ENCODE results near the gene SMCO3. TPM values are rescaled to one million over a fixed set of nuclear protein-coding genes. Genes with fewer than 3 reads are reported as not detected.

Gene SMCO3
- total RNA-seq, 1 experiment from 2014 or later, result not detected

DNA sequence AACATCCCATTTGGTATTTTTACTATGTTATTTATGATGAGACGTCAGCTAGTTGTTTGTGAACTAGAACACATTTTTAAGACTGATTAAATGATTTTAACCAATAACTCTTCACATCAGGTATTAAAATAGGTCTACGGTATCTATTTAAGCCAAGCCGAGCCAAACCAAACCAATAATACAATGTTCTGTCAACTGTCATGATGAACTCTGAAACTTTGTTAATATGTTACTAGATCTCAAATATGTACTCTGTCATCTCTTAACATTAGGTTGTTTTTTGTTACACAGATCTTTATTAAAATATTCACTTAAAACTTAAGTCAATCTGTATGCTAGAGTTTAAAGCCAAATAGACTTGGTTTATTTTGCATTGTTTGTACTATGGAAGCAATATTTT, 28.3 kb upstream of the SMCO3 start (continued):
- TF ChIP-seq, protein P1, sequence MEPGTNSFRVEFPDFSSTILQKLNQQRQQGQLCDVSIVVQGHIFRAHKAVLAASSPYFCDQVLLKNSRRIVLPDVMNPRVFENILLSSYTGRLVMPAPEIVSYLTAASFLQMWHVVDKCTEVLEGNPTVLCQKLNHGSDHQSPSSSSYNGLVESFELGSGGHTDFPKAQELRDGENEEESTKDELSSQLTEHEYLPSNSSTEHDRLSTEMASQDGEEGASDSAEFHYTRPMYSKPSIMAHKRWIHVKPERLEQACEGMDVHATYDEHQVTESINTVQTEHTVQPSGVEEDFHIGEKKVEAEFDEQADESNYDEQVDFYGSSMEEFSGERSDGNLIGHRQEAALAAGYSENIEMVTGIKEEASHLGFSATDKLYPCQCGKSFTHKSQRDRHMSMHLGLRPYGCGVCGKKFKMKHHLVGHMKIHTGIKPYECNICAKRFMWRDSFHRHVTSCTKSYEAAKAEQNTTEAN (CRISPR knock-in tag; IDR thresholded peaks at IDR 0.05), result no peak
- TF ChIP-seq, protein P2, sequence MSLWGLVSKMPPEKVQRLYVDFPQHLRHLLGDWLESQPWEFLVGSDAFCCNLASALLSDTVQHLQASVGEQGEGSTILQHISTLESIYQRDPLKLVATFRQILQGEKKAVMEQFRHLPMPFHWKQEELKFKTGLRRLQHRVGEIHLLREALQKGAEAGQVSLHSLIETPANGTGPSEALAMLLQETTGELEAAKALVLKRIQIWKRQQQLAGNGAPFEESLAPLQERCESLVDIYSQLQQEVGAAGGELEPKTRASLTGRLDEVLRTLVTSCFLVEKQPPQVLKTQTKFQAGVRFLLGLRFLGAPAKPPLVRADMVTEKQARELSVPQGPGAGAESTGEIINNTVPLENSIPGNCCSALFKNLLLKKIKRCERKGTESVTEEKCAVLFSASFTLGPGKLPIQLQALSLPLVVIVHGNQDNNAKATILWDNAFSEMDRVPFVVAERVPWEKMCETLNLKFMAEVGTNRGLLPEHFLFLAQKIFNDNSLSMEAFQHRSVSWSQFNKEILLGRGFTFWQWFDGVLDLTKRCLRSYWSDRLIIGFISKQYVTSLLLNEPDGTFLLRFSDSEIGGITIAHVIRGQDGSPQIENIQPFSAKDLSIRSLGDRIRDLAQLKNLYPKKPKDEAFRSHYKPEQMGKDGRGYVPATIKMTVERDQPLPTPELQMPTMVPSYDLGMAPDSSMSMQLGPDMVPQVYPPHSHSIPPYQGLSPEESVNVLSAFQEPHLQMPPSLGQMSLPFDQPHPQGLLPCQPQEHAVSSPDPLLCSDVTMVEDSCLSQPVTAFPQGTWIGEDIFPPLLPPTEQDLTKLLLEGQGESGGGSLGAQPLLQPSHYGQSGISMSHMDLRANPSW (CRISPR knock-in tag; conservative IDR thresholded peaks at IDR 0.05; ENCODE audit: low read depth), result no peak
- TF ChIP-seq PRRX2 (CRISPR knock-in tag; IDR thresholded peaks at IDR 0.05), result no peak

DNA sequence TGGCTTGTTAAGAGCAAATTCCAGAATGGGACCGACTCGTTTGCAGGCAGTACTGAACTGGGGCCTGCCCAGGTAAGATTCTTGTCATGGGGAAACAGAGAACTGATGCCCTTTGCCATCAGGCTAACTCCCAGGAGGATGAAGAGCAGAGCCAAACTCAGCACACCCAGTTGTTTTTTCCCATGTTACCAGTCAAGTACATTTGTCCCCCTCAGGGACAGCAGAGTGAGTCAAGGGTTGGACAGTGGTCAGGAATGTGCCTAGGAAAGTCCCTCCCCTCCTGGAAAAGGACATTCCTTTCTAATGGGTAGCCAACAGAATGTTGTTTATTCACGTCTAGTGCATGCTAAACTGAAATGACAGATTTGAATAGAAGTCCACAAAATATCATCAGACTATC, 27.8 kb upstream of the SMCO3 start:
- TF ChIP-seq RELA (CRISPR knock-in tag; IDR thresholded peaks at IDR 0.05; ENCODE audit: borderline replicate concordance), result no peak
- TF ChIP-seq ZNF671 (CRISPR knock-in tag; IDR thresholded peaks at IDR 0.05), result no peak
- TF ChIP-seq NFE2L1 (CRISPR knock-in tag; IDR thresholded peaks at IDR 0.05), result no peak
- TF ChIP-seq ZNF219 (CRISPR knock-in tag; IDR thresholded peaks at IDR 0.05; ENCODE audit: borderline replicate concordance), result no peak
- TF ChIP-seq CREB1 (CRISPR knock-in tag; IDR thresholded peaks at IDR 0.05), result no peak
- TF ChIP-seq, protein P2 (CRISPR knock-in tag; conservative IDR thresholded peaks at IDR 0.05; ENCODE audit: low read depth), result no peak
- TF ChIP-seq ZNF232 (CRISPR knock-in tag; IDR thresholded peaks at IDR 0.05), result no peak
- TF ChIP-seq TEAD4 (CRISPR knock-in tag; IDR thresholded peaks at IDR 0.05), result no peak
- TF ChIP-seq, protein P3, sequence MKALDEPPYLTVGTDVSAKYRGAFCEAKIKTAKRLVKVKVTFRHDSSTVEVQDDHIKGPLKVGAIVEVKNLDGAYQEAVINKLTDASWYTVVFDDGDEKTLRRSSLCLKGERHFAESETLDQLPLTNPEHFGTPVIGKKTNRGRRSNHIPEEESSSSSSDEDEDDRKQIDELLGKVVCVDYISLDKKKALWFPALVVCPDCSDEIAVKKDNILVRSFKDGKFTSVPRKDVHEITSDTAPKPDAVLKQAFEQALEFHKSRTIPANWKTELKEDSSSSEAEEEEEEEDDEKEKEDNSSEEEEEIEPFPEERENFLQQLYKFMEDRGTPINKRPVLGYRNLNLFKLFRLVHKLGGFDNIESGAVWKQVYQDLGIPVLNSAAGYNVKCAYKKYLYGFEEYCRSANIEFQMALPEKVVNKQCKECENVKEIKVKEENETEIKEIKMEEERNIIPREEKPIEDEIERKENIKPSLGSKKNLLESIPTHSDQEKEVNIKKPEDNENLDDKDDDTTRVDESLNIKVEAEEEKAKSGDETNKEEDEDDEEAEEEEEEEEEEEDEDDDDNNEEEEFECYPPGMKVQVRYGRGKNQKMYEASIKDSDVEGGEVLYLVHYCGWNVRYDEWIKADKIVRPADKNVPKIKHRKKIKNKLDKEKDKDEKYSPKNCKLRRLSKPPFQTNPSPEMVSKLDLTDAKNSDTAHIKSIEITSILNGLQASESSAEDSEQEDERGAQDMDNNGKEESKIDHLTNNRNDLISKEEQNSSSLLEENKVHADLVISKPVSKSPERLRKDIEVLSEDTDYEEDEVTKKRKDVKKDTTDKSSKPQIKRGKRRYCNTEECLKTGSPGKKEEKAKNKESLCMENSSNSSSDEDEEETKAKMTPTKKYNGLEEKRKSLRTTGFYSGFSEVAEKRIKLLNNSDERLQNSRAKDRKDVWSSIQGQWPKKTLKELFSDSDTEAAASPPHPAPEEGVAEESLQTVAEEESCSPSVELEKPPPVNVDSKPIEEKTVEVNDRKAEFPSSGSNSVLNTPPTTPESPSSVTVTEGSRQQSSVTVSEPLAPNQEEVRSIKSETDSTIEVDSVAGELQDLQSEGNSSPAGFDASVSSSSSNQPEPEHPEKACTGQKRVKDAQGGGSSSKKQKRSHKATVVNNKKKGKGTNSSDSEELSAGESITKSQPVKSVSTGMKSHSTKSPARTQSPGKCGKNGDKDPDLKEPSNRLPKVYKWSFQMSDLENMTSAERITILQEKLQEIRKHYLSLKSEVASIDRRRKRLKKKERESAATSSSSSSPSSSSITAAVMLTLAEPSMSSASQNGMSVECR (CRISPR knock-in tag; IDR thresholded peaks at IDR 0.05; ENCODE audit: borderline replicate concordance), result no peak
- TF ChIP-seq ZNF263 (CRISPR knock-in tag; IDR thresholded peaks at IDR 0.05; ENCODE audit: low read depth), result no peak
- no peak for TF ChIP-seq ETV6 (CRISPR knock-in tag; IDR thresholded peaks at IDR 0.05)
- peaks cover 6% of the 10 kb centered on the region for H3K36me3 Mint-ChIP-seq
- peaks cover 5% of the 10 kb centered on the region for H3K4me1 Mint-ChIP-seq
- no peak for DNase-seq (ENCODE audit: low spot score)
- no peak overlapping the region for H3K27ac Mint-ChIP-seq
- H3K4me3 Mint-ChIP-seq, result no peak overlapping the region
- ChIA-PET CTCF (no interaction called here), POLR2A (no interaction called here)
- peaks cover 11% of the 10 kb centered on the region for H3K9me3 Mint-ChIP-seq
- ATAC-seq, result peak; percentile 59
- no peaks in the 10 kb centered on the region for H3K27me3 Mint-ChIP-seq (ENCODE audit: low read depth)

DNA sequence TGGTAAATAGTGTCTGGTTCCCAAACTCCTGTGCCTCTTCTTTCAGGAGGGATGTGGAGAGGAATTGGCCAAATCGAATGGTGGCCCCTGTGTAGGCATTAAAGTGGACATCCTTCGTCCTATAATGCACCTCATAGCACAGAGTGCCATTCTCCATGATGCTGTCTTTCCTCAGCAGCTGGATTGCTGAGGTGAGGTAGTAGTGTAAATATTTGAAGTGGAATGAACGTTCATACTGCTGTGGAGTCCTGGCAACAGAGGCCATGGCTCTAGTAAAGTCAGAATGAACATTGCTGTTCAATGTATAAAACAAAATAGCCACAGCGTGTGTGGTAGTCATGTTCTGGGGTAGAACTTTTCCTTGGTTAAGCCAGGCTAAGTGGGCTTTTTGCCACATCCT, 26.6 kb upstream of the SMCO3 start:
- no peak overlapping the region for H3K4me3 Mint-ChIP-seq
- ChIA-PET POLR2A (no interaction called here), CTCF (interaction anchor here (0.5 kb wide), 1 partner anchor 1016 kb away, joined by 3 read pairs; no protein-coding TSS in a partner anchor)
- DNase-seq (ENCODE audit: low spot score) (no peak), ATAC-seq (no peak)
- H3K36me3 Mint-ChIP-seq, result peaks cover 6% of the 10 kb centered on the region
- H3K9me3 Mint-ChIP-seq, result peaks cover 11% of the 10 kb centered on the region
- H3K27ac Mint-ChIP-seq, result no peak overlapping the region
- H3K27me3 Mint-ChIP-seq (ENCODE audit: low read depth), result no peaks in the 10 kb centered on the region
- peaks cover 5% of the 10 kb centered on the region for H3K4me1 Mint-ChIP-seq
- TF ChIP-seq, protein P2 (CRISPR knock-in tag; conservative IDR thresholded peaks at IDR 0.05; ENCODE audit: low read depth), result no peak
- no peak for TF ChIP-seq ETV6 (CRISPR knock-in tag; IDR thresholded peaks at IDR 0.05)
- TF ChIP-seq, protein P4, sequence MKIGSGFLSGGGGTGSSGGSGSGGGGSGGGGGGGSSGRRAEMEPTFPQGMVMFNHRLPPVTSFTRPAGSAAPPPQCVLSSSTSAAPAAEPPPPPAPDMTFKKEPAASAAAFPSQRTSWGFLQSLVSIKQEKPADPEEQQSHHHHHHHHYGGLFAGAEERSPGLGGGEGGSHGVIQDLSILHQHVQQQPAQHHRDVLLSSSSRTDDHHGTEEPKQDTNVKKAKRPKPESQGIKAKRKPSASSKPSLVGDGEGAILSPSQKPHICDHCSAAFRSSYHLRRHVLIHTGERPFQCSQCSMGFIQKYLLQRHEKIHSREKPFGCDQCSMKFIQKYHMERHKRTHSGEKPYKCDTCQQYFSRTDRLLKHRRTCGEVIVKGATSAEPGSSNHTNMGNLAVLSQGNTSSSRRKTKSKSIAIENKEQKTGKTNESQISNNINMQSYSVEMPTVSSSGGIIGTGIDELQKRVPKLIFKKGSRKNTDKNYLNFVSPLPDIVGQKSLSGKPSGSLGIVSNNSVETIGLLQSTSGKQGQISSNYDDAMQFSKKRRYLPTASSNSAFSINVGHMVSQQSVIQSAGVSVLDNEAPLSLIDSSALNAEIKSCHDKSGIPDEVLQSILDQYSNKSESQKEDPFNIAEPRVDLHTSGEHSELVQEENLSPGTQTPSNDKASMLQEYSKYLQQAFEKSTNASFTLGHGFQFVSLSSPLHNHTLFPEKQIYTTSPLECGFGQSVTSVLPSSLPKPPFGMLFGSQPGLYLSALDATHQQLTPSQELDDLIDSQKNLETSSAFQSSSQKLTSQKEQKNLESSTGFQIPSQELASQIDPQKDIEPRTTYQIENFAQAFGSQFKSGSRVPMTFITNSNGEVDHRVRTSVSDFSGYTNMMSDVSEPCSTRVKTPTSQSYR (CRISPR knock-in tag; IDR thresholded peaks at IDR 0.05), result no peak
- no peak for TF ChIP-seq TP53 (CRISPR knock-in tag; IDR thresholded peaks at IDR 0.05)

Measured in WTC11 (cell line).